HEK293 (cell line): ENCODE measurements around the gene DBX2.
A peak's percentile ranks its signal among the peaks of the same experiment; 100 is the strongest.
"Not testable (repeated sequence)": the region's sequence is repeated elsewhere in the genome, so short reads cannot be mapped to it uniquely, and the experiment has no call there.

Source experiments
- CTCF ChIA-PET: fragments of 350-600 bp; formaldehyde crosslinking; extraction: SDS; loops from one replicate; lab custom pipeline; 2021; ENCODE audit warnings: antibody characterized with exemption; lab: Yijun Ruan, JAX
- POLR2A ChIA-PET: fragments of 300-600 bp; formaldehyde crosslinking; extraction: SDS; loops from one replicate; lab custom pipeline; 2020; ENCODE audit warnings: antibody characterized with exemption, inconsistent platforms; lab: Yijun Ruan, JAX
- H3K27ac ChIP-seq: fragments of 200-500 bp; sonication (Bioruptor generic); 2 replicates; pipeline ENCODE4 v1.5.1; 2014; ENCODE audit warnings: low read depth, low read length, control low read depth, inconsistent platforms; ENCODE audit errors: extremely low read depth
- H3K36me3 ChIP-seq, 2 experiments: fragments of 200-500 bp in 1 of 2; sonication (Bioruptor generic) in 1 of 2; 1 replicate in 1 of 2; 2 replicates in 1 of 2; pipeline ENCODE4 v1.5.1; 2014 to 2017; ENCODE audit warnings: inconsistent platforms in 2 of 2, low read length in 2 of 2; ENCODE audit not compliant: control insufficient read depth in 2 of 2, insufficient read depth in 1 of 2
- H3K4me1 ChIP-seq: fragments of 200-500 bp; sonication (Bioruptor generic); 2 replicates; pipeline ENCODE4 v1.5.1; 2014; ENCODE audit warnings: mild to moderate bottlenecking, low read length, inconsistent platforms; ENCODE audit not compliant: control insufficient read depth, insufficient read depth
- H3K4me3 ChIP-seq: 2 replicates; pipeline ENCODE4 v1.5.1; 2011; ENCODE audit warnings: low read depth, mild to moderate bottlenecking, control low read depth, low read length, moderate library complexity
- H3K9me3 ChIP-seq: fragments of 200-500 bp; sonication (Bioruptor generic); 2 replicates; pipeline ENCODE4 v1.5.1; 2014; ENCODE audit warnings: low read depth, low read length, inconsistent platforms; ENCODE audit not compliant: control insufficient read depth, insufficient read depth
- MYNN ChIP-seq: fragments of 450-650 bp; formaldehyde crosslinking; IDR thresholded peaks from 2 replicates; pipeline ENCODE4 v1.5.1; 2016; ENCODE audit warnings: missing biosample characterization, missing genetic modification characterization, borderline replicate concordance
- ZFHX2 ChIP-seq: fragments of 450-650 bp; formaldehyde crosslinking; conservative IDR thresholded peaks from 2 replicates; pipeline ENCODE4 v1.5.1; 2016; ENCODE audit warnings: missing biosample characterization, missing genetic modification characterization
- ZNF146 ChIP-seq: fragments of 450-650 bp; formaldehyde crosslinking; IDR thresholded peaks from 2 replicates; pipeline ENCODE4 v1.5.1; 2016; ENCODE audit warnings: missing biosample characterization, missing genetic modification characterization
- ZNF239 ChIP-seq: fragments of 450-650 bp; formaldehyde crosslinking; IDR thresholded peaks from 2 replicates; pipeline ENCODE4 v1.5.1; 2016; ENCODE audit warnings: missing biosample characterization, missing genetic modification characterization
- ZNF48 ChIP-seq: fragments of 450-650 bp; formaldehyde crosslinking; IDR thresholded peaks from 2 replicates; pipeline ENCODE4 v1.5.1; 2016; ENCODE audit warnings: missing biosample characterization, missing genetic modification characterization
- ZNF510 ChIP-seq: fragments of 450-650 bp; formaldehyde crosslinking; IDR thresholded peaks from 2 replicates; pipeline ENCODE4 v1.5.1; 2018; ENCODE audit warnings: mild to moderate bottlenecking, missing genetic modification characterization, missing biosample characterization; ENCODE audit not compliant: insufficient replicate concordance
- ZNF529 ChIP-seq: fragments of 450-650 bp; formaldehyde crosslinking; IDR thresholded peaks from 2 replicates; pipeline ENCODE4 v1.5.1; 2017; ENCODE audit warnings: missing genetic modification characterization, missing biosample characterization; ENCODE audit not compliant: insufficient replicate concordance
- ZNF530 ChIP-seq: fragments of 450-650 bp; formaldehyde crosslinking; IDR thresholded peaks from 2 replicates; pipeline ENCODE4 v1.5.1; 2016; ENCODE audit warnings: low read depth, missing biosample characterization, missing genetic modification characterization
- ZNF624 ChIP-seq: fragments of 450-650 bp; formaldehyde crosslinking; IDR thresholded peaks from 2 replicates; pipeline ENCODE4 v1.5.1; 2017; ENCODE audit warnings: missing biosample characterization, missing genetic modification characterization
- ZNF658 ChIP-seq: fragments of 450-650 bp; formaldehyde crosslinking; IDR thresholded peaks from 2 replicates; pipeline ENCODE4; 2016; ENCODE audit warnings: missing biosample characterization, missing genetic modification characterization
- ZNF776 ChIP-seq: fragments of 450-650 bp; formaldehyde crosslinking; IDR thresholded peaks from 2 replicates; pipeline ENCODE4 v1.5.0; 2017; ENCODE audit warnings: missing biosample characterization, missing genetic modification characterization, borderline replicate concordance
- ZNF792 ChIP-seq: fragments of 450-650 bp; formaldehyde crosslinking; IDR thresholded peaks from 2 replicates; pipeline ENCODE4 v1.5.1; 2016; ENCODE audit warnings: missing biosample characterization, missing genetic modification characterization
- TF ChIP-seq, protein P1 (sequence below): fragments of 450-650 bp; formaldehyde crosslinking; conservative IDR thresholded peaks from 2 replicates; pipeline ENCODE4 v1.5.1; 2016; ENCODE audit warnings: low read depth, missing biosample characterization, missing genetic modification characterization
- TF ChIP-seq, protein P2 (sequence below): fragments of 450-650 bp; formaldehyde crosslinking; IDR thresholded peaks from 2 replicates; pipeline ENCODE4 v1.5.1; 2017; ENCODE audit warnings: missing biosample characterization, missing genetic modification characterization
- TF ChIP-seq, protein P3 (sequence below): sonication (generic); formaldehyde crosslinking; IDR thresholded peaks from 2 replicates; pipeline ENCODE4 v1.8.1; 2022; ENCODE audit warnings: mild to moderate bottlenecking, moderate library complexity, missing genetic modification reagents

DBX2 gene

DNA sequence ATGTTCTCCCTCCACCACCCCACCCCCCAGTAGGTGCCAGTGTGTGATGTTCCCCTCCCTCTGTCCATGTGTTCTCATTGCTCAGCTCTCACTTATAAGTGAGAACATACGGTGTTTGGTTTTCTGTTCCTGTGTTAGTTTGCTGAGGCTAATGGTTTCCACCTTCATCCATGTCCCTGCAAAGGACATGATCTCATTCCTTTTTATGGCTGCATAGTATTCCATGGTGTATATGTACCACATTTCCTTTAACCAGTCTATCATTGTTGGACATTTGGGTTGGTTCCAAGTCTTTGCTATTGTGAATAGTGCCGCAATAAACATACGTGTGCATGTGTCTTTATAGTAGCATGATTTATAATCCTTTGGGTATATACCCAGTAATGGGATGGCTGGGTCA, 33.3 kb upstream of the DBX2 start:
- CTCF ChIA-PET, H3K27ac ChIP-seq, H3K9me3 ChIP-seq, H3K36me3 ChIP-seq, POLR2A ChIA-PET: not testable (repeated sequence)
- TF ChIP-seq ZNF146: peak; percentile 53
- TF ChIP-seq, all 188 proteins: peak for 1; not testable (repeated sequence) for 187
- not testable (repeated sequence) for H3K4me3 ChIP-seq, H3K4me1 ChIP-seq

DNA sequence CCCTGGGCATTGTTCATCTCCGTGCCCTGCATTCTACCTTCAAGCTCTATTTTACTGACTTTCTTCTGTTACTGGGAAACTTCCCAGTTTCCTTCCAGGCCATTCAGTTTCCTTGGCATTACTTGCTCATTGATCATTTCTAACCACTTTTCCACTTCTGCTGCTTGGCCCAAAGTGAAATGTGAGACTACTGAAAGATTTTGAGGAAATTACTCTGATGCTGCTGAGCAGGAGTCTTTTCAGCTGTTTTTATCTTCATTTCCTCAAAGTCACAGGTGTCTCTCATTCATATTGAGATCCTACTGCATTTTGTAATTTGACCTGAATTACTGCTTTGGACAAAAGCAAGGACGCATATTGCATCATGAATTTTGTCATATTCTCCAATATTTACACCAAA, 26.4 kb upstream of the DBX2 start:
- H3K4me3 ChIP-seq: no peak overlapping the region
- ChIA-PET CTCF (no interaction called here), POLR2A (no interaction called here)
- no peak for TF ChIP-seq MYNN
- TF ChIP-seq ZNF792 (tag by site-specific recombination): no peak
- no peak for TF ChIP-seq ZFHX2 (tag by site-specific recombination)
- no peak for TF ChIP-seq ZNF239 (tag by site-specific recombination)
- TF ChIP-seq ZNF624 (tag by site-specific recombination): no peak
- no peak for TF ChIP-seq ZNF530 (tag by site-specific recombination)
- TF ChIP-seq ZNF510 (tag by site-specific recombination): no peak
- TF ChIP-seq, protein P1, sequence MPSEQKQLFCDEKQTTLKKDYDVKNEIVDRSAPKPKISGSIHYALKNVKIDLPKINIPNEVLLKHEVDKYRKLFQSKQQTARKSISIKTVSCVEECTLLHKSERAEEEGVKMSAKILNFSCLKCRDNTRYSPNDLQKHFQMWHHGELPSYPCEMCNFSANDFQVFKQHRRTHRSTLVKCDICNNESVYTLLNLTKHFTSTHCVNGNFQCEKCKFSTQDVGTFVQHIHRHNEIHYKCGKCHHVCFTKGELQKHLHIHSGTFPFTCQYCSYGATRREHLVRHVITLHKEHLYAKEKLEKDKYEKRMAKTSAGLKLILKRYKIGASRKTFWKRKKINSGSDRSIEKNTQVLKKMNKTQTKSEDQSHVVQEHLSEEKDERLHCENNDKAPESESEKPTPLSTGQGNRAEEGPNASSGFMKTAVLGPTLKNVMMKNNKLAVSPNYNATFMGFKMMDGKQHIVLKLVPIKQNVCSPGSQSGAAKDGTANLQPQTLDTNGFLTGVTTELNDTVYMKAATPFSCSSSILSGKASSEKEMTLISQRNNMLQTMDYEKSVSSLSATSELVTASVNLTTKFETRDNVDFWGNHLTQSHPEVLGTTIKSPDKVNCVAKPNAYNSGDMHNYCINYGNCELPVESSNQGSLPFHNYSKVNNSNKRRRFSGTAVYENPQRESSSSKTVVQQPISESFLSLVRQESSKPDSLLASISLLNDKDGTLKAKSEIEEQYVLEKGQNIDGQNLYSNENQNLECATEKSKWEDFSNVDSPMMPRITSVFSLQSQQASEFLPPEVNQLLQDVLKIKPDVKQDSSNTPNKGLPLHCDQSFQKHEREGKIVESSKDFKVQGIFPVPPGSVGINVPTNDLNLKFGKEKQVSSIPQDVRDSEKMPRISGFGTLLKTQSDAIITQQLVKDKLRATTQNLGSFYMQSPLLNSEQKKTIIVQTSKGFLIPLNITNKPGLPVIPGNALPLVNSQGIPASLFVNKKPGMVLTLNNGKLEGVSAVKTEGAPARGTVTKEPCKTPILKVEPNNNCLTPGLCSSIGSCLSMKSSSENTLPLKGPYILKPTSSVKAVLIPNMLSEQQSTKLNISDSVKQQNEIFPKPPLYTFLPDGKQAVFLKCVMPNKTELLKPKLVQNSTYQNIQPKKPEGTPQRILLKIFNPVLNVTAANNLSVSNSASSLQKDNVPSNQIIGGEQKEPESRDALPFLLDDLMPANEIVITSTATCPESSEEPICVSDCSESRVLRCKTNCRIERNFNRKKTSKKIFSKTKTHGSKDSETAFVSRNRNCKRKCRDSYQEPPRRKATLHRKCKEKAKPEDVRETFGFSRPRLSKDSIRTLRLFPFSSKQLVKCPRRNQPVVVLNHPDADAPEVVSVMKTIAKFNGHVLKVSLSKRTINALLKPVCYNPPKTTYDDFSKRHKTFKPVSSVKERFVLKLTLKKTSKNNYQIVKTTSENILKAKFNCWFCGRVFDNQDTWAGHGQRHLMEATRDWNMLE: no peak
- TF ChIP-seq ZNF48 (tag by site-specific recombination): no peak
- no peak for TF ChIP-seq ZNF529
- no peak for TF ChIP-seq ZNF658
- TF ChIP-seq ZNF776: no peak
- TF ChIP-seq, protein P2, sequence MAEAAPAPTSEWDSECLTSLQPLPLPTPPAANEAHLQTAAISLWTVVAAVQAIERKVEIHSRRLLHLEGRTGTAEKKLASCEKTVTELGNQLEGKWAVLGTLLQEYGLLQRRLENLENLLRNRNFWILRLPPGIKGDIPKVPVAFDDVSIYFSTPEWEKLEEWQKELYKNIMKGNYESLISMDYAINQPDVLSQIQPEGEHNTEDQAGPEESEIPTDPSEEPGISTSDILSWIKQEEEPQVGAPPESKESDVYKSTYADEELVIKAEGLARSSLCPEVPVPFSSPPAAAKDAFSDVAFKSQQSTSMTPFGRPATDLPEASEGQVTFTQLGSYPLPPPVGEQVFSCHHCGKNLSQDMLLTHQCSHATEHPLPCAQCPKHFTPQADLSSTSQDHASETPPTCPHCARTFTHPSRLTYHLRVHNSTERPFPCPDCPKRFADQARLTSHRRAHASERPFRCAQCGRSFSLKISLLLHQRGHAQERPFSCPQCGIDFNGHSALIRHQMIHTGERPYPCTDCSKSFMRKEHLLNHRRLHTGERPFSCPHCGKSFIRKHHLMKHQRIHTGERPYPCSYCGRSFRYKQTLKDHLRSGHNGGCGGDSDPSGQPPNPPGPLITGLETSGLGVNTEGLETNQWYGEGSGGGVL (tag by site-specific recombination): no peak
- TF ChIP-seq, protein P3, sequence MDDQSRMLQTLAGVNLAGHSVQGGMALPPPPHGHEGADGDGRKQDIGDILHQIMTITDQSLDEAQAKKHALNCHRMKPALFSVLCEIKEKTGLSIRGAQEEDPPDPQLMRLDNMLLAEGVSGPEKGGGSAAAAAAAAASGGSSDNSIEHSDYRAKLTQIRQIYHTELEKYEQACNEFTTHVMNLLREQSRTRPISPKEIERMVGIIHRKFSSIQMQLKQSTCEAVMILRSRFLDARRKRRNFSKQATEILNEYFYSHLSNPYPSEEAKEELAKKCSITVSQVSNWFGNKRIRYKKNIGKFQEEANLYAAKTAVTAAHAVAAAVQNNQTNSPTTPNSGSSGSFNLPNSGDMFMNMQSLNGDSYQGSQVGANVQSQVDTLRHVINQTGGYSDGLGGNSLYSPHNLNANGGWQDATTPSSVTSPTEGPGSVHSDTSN (CRISPR knock-in tag): no peak
- no peaks in the 10 kb centered on the region for H3K36me3 ChIP-seq
- H3K27ac ChIP-seq: no peak overlapping the region
- no peaks in the 10 kb centered on the region for H3K9me3 ChIP-seq
- 0 out of 2 replicates have a peak, but pooled peaks cover 2% of the 10 kb centered on the region for H3K4me1 ChIP-seq
